GM12878 (cell line): ENCODE data around the gene TMEM47. TPM values are rescaled to one million over a fixed set of nuclear protein-coding genes. Genes with fewer than 3 reads are reported as not detected.

ENCODE experiments used
- ATAC-seq: fragments of 200-7000 bp; cut with Tn5 transposase; 3 replicates; pipeline ENCODE4 v1.9.1; 2020; ENCODE audit warnings: mild to moderate bottlenecking, moderate library complexity
- BruUV-seq: library from RNA; stranded (reverse); fragments of 400-500 nt; replicated peaks from 2 replicates; lab custom pipeline; 2021; lab: Mats Ljungman, UMichigan
- CTCF ChIA-PET: fragments of 300-600 bp; sonication (Branson Sonifier 250); formaldehyde crosslinking; extraction: SDS; loops from one replicate; lab custom pipeline; 2021; ENCODE audit warnings: inconsistent platforms; lab: Yijun Ruan, JAX
- POLR2A ChIA-PET: fragments of 350-600 bp; formaldehyde crosslinking; extraction: SDS; loops from one replicate; lab custom pipeline; 2021; ENCODE audit warnings: inconsistent platforms; lab: Charles Lee
- RAD21 ChIA-PET: fragments of 300-600 bp; sonication (Branson Sonifier 250); formaldehyde crosslinking; loops from one replicate; lab custom pipeline; 2023; ENCODE audit warnings: antibody characterized with exemption; ENCODE audit not compliant: unreplicated experiment; lab: Charles Lee
- SMC1A ChIA-PET: fragments of 300-600 bp; sonication (Branson Sonifier 250); formaldehyde crosslinking; loops from one replicate; lab custom pipeline; 2023; ENCODE audit not compliant: unreplicated experiment, uncharacterized antibody; lab: Charles Lee
- DNase-seq: peaks from one replicate; pipeline ENCODE4 v3.0.0-alpha.2; 2011; ENCODE audit warnings: low read depth, low spot score
- FAIRE-seq: peaks from 3 replicates; lab custom pipeline; 2011; peaks lifted over from hg19 to GRCh38; lab: Jason Lieb, UNC
- H2AFZ ChIP-seq: 2 replicates; pipeline ENCODE4 v1.6.0; 2011; ENCODE audit warnings: low read depth, low read length, control low read depth; ENCODE audit not compliant: control insufficient read depth
- H3K27ac ChIP-seq: 2 replicates; pipeline ENCODE4 v1.5.1; 2011; ENCODE audit warnings: control low read depth; ENCODE audit not compliant: control insufficient read depth, insufficient read depth
- H3K27me3 ChIP-seq, 2 experiments: replicated peaks in 1 of 2; 2 replicates each; pipeline versions ENCODE4 v1.6.0 to v1.6.1; 2011; ENCODE audit warnings: low read length in 1 of 2; ENCODE audit not compliant: control insufficient read depth in 2 of 2, insufficient read depth in 2 of 2
- H3K36me3 ChIP-seq, 2 experiments: 2 replicates each; pipeline ENCODE4 v1.5.1; 2011; ENCODE audit warnings: low read length in 1 of 2; ENCODE audit not compliant: control insufficient read depth in 2 of 2, insufficient read depth in 2 of 2
- H3K4me1 ChIP-seq: 2 replicates; pipeline ENCODE4 v1.6.1; 2011; ENCODE audit warnings: mild to moderate bottlenecking, low read length, moderate library complexity, mixed read lengths; ENCODE audit not compliant: control insufficient read depth, insufficient read depth
- H3K4me2 ChIP-seq: 2 replicates; pipeline ENCODE4 v1.6.0; 2011; ENCODE audit warnings: control low read depth; ENCODE audit not compliant: control insufficient read depth, insufficient read depth
- H3K4me3 ChIP-seq: fragments of 200-600 bp; sonication (generic); 2 replicates; pipeline ENCODE4 v1.5.1; 2016
- H3K79me2 ChIP-seq: 2 replicates; pipeline ENCODE4 v1.6.0; 2011; ENCODE audit warnings: low read length; ENCODE audit not compliant: control insufficient read depth, insufficient read depth
- H3K9ac ChIP-seq: 2 replicates; pipeline ENCODE4 v1.8.0; 2011; ENCODE audit warnings: low read length, control low read depth, mixed read lengths; ENCODE audit not compliant: control insufficient read depth, insufficient read depth
- H3K9me3 ChIP-seq: replicated peaks from 3 replicates; pipeline ENCODE4 v1.5.1; 2011; ENCODE audit warnings: mild to moderate bottlenecking, low read length; ENCODE audit not compliant: control insufficient read depth, insufficient read depth
- H4K20me1 ChIP-seq: 2 replicates; pipeline ENCODE4 v1.6.0; 2011; ENCODE audit not compliant: control insufficient read depth, insufficient read depth
- BRCA1 ChIP-seq: IDR thresholded peaks from 2 replicates; pipeline ENCODE4 v1.6.1; 2011; ENCODE audit warnings: low read depth, low read length, improper control_type of control experiment
- CHD1 ChIP-seq: IDR thresholded peaks from 2 replicates; pipeline ENCODE4 v1.6.1; 2012; ENCODE audit warnings: low read depth, low read length, improper control_type of control experiment
- CREB1 ChIP-seq: IDR thresholded peaks from 2 replicates; pipeline ENCODE4 v1.6.1; 2012; ENCODE audit warnings: low read depth, mild to moderate bottlenecking, inconsistent platforms
- CREM ChIP-seq: IDR thresholded peaks from 2 replicates; pipeline ENCODE4 v1.6.1; 2014; ENCODE audit warnings: antibody characterized with exemption, low read depth
- FOS ChIP-seq: IDR thresholded peaks from 3 replicates; pipeline ENCODE4 v1.6.1; 2011; ENCODE audit warnings: borderline replicate concordance; ENCODE audit not compliant: insufficient read length; ENCODE audit errors: extremely low read depth
- MXI1 ChIP-seq: fragments of 150-350 bp; IDR thresholded peaks from 2 replicates; pipeline ENCODE4 v1.6.1; 2011; ENCODE audit warnings: low read depth, mild to moderate bottlenecking, inconsistent platforms, low read length, improper control_type of control experiment
- POU2F2 ChIP-seq: IDR thresholded peaks from 3 replicates; pipeline ENCODE4 v1.6.1; 2011; ENCODE audit warnings: low read depth, mild to moderate bottlenecking, low read length, borderline replicate concordance
- SMARCA5 ChIP-seq: fragments of 450-650 bp; IDR thresholded peaks from 2 replicates; pipeline ENCODE4 v1.6.1; 2017; ENCODE audit warnings: mild to moderate bottlenecking
- STAT3 ChIP-seq: IDR thresholded peaks from 2 replicates; pipeline ENCODE4 v1.6.1; 2011; ENCODE audit warnings: low read depth, low read length, improper control_type of control experiment
- SUZ12 ChIP-seq: fragments of 200-600 bp; sonication (generic); IDR thresholded peaks from one replicate; pipeline ENCODE4 v1.6.1; 2018; ENCODE audit warnings: antibody characterized with exemption, mild to moderate bottlenecking; ENCODE audit not compliant: unreplicated experiment
- TCF7 ChIP-seq: IDR thresholded peaks from 2 replicates; pipeline ENCODE4 v1.6.1; 2014; ENCODE audit warnings: antibody characterized with exemption, borderline replicate concordance
- ZBED1 ChIP-seq: IDR thresholded peaks from 2 replicates; pipeline ENCODE4 v1.6.1; 2016; ENCODE audit warnings: borderline replicate concordance
- WGBS: methylation state at CpG from one replicate; pipeline ENCODE4 v1.1.6; 2016; ENCODE audit warnings: low lambda C conversion rate; ENCODE audit not compliant: insufficient replicate concordance, insufficient coverage; ENCODE audit errors: missing lambda C conversion rate; 5-methylcytosine and 5-hydroxymethylcytosine counted together
- in situ Hi-C: fragments of 300-500 bp; cut with MboI; formaldehyde crosslinking; loops from 9 replicates; pipeline ENCODE4 v1.14.3; 2018; ENCODE audit warnings: mixed read lengths
- intact Hi-C: fragments of 100-400 bp; cut with micrococcal nuclease; formaldehyde crosslinking; loops from one replicate; pipeline ENCODE4 v1.14.2; 2022; ENCODE audit not compliant: unreplicated experiment
- polyA plus RNA-seq, 11 experiments: library from polyadenylated mRNA; depleted of rRNA in 4 of 11; unstranded in 6 of 11; stranded (reverse) in 5 of 11; fragments of >200 nt; fragmentation: Nextera tagmentation in 4 of 11; fragmentation: Illumina TruSeq in 1 of 11; extraction: Ambion mirVana in 4 of 11; extraction: Trizol in 1 of 11; gene quantifications; 1 replicate in 1 of 11; 2 replicates in 10 of 11; pipeline versions ENCODE4 v1.2.1 to v1.2.3, GENCODE V29; 2011 to 2016; ENCODE audit warnings: inconsistent platforms in 2 of 11, missing spikeins in 2 of 11, low read depth in 1 of 11
- total RNA-seq, 4 experiments: library from RNA; depleted of rRNA in 3 of 4; stranded (reverse); fragments of >200 nt in 3 of 4; fragmentation: Illumina TruSeq in 1 of 4; extraction: Trizol in 1 of 4; gene quantifications; 2 replicates each; pipeline versions ENCODE4 v1.2.1 to v1.2.3, GENCODE V29; 2013 to 2021
- TF ChIP-seq, protein P1 (sequence below): IDR thresholded peaks from 2 replicates; pipeline ENCODE4 v1.6.1; 2012; ENCODE audit warnings: low read depth, low read length, improper control_type of control experiment
- TF ChIP-seq, protein P2 (sequence below): IDR thresholded peaks from 2 replicates; pipeline ENCODE4 v1.6.1; 2012; ENCODE audit warnings: mild to moderate bottlenecking, low read depth, low read length
- TF ChIP-seq, protein P3 (sequence below): IDR thresholded peaks from 2 replicates; pipeline ENCODE4 v1.6.1; 2012; ENCODE audit warnings: low read length, inconsistent platforms

Gene TMEM47
- total and polyA plus RNA-seq, 10 of the 15 experiments (the other 5 are each of a cell fraction or from before 2014, with no cell fraction given): 0.04 to 0.10 (median 0.09) TPM; not detected in 7

DNA sequence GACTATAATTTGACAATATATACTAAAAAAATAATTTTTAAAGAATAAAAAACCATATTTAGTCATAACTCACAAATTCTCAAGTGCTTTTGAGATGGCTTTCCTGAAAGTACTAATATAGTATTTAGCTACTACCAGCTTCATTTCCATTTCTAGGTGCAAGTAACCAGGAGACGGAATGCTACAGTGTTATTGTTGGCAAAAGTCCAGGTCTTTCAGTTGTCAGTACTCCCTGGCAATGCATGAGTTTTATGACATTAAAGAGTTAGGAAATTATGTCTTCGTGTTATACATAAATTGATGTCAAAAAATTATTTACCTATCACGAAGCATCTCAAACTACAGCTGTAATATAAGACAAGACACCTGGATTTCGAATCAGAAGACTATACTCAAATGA, 45.0 kb downstream of the TMEM47 start (continued):
- TF ChIP-seq, protein P1, sequence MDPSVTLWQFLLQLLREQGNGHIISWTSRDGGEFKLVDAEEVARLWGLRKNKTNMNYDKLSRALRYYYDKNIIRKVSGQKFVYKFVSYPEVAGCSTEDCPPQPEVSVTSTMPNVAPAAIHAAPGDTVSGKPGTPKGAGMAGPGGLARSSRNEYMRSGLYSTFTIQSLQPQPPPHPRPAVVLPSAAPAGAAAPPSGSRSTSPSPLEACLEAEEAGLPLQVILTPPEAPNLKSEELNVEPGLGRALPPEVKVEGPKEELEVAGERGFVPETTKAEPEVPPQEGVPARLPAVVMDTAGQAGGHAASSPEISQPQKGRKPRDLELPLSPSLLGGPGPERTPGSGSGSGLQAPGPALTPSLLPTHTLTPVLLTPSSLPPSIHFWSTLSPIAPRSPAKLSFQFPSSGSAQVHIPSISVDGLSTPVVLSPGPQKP: no peak
- TF ChIP-seq CHD1 (no peak), FOS (no peak), ZBED1 (no peak), CREM (no peak)
- TF ChIP-seq, protein P2, sequence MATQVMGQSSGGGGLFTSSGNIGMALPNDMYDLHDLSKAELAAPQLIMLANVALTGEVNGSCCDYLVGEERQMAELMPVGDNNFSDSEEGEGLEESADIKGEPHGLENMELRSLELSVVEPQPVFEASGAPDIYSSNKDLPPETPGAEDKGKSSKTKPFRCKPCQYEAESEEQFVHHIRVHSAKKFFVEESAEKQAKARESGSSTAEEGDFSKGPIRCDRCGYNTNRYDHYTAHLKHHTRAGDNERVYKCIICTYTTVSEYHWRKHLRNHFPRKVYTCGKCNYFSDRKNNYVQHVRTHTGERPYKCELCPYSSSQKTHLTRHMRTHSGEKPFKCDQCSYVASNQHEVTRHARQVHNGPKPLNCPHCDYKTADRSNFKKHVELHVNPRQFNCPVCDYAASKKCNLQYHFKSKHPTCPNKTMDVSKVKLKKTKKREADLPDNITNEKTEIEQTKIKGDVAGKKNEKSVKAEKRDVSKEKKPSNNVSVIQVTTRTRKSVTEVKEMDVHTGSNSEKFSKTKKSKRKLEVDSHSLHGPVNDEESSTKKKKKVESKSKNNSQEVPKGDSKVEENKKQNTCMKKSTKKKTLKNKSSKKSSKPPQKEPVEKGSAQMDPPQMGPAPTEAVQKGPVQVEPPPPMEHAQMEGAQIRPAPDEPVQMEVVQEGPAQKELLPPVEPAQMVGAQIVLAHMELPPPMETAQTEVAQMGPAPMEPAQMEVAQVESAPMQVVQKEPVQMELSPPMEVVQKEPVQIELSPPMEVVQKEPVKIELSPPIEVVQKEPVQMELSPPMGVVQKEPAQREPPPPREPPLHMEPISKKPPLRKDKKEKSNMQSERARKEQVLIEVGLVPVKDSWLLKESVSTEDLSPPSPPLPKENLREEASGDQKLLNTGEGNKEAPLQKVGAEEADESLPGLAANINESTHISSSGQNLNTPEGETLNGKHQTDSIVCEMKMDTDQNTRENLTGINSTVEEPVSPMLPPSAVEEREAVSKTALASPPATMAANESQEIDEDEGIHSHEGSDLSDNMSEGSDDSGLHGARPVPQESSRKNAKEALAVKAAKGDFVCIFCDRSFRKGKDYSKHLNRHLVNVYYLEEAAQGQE: no peak

DNA sequence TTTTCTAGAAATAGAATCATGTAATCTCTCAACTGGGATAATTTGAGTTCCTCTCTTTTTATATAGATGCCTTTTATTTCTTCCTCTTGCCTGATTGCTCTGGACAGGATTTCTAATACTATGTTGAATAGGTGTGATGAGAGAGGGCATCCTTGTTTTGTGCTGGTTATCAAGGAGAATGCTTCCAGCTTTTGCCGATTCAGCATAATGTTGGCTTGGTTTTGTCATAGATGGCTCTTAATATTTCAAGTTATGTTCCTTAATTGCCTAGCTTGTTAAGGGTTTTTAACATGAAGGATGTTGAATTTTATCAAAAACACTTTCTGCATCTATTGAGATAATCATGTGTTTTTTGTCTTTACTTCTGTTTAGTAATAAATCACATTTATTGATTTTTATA, 58.7 kb downstream of the TMEM47 start:
- H3K4me3 ChIP-seq: no peak overlapping the region
- no peak for ATAC-seq
- DNase-seq: no peak
- WGBS: 48% methylated on average over 1 of the region's 1 CpG
- H3K4me1 ChIP-seq: no peaks in the 10 kb centered on the region
- no TSS peak for BruUV-seq
- H3K27me3 ChIP-seq: no peaks in the 10 kb centered on the region
- SMC1A ChIA-PET: no interaction called here
- no peaks in the 10 kb centered on the region for H3K79me2 ChIP-seq
- in situ Hi-C loops: no loop called here
- H3K9ac ChIP-seq: no peak overlapping the region
- CTCF ChIA-PET: no interaction called here
- no peaks in the 10 kb centered on the region for H3K36me3 ChIP-seq
- no peak overlapping the region for H3K4me2 ChIP-seq
- RAD21 ChIA-PET: no interaction called here
- no peaks in the 10 kb centered on the region for H4K20me1 ChIP-seq
- intact Hi-C loops: no loop called here
- FAIRE-seq: no peak
- no peak overlapping the region for H2AFZ ChIP-seq
- POLR2A ChIA-PET: no interaction called here
- no peak overlapping the region for H3K27ac ChIP-seq
- H3K9me3 ChIP-seq: no peaks in the 10 kb centered on the region
- TF ChIP-seq SMARCA5: no peak
- TF ChIP-seq BRCA1: no peak
- no peak for TF ChIP-seq SUZ12
- no peak for TF ChIP-seq POU2F2
- TF ChIP-seq TCF7: no peak
- TF ChIP-seq STAT3: no peak
- no peak for TF ChIP-seq FOS
- TF ChIP-seq, protein P3, sequence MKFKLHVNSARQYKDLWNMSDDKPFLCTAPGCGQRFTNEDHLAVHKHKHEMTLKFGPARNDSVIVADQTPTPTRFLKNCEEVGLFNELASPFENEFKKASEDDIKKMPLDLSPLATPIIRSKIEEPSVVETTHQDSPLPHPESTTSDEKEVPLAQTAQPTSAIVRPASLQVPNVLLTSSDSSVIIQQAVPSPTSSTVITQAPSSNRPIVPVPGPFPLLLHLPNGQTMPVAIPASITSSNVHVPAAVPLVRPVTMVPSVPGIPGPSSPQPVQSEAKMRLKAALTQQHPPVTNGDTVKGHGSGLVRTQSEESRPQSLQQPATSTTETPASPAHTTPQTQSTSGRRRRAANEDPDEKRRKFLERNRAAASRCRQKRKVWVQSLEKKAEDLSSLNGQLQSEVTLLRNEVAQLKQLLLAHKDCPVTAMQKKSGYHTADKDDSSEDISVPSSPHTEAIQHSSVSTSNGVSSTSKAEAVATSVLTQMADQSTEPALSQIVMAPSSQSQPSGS: no peak
- TF ChIP-seq CREB1: no peak
- TF ChIP-seq MXI1: no peak
